ENCODE data around the gene S100A14.

DNA sequence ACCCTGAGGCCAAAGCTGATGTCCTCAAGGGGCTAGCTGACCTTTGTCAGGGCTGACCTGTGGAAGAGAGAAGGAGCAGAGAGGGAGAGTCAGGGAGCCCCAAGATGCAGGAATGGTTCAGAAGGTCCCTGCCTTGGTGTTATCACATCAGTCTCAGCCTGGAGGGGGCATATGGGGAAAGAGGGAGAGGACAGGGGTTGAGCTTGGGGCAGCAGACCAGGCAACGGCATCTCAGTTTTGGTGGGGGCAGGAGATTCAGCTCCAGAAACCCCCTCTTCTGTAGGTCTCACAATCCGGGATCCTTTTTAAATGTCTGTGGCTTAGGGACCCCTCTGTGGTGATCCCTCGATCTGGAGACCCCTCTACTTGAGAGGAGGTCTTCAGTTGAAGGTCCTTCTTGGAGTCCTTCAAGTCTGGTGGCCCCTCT is 10.4 kb upstream of the S100A14 start:
- TF ChIP-seq, protein P1, sequence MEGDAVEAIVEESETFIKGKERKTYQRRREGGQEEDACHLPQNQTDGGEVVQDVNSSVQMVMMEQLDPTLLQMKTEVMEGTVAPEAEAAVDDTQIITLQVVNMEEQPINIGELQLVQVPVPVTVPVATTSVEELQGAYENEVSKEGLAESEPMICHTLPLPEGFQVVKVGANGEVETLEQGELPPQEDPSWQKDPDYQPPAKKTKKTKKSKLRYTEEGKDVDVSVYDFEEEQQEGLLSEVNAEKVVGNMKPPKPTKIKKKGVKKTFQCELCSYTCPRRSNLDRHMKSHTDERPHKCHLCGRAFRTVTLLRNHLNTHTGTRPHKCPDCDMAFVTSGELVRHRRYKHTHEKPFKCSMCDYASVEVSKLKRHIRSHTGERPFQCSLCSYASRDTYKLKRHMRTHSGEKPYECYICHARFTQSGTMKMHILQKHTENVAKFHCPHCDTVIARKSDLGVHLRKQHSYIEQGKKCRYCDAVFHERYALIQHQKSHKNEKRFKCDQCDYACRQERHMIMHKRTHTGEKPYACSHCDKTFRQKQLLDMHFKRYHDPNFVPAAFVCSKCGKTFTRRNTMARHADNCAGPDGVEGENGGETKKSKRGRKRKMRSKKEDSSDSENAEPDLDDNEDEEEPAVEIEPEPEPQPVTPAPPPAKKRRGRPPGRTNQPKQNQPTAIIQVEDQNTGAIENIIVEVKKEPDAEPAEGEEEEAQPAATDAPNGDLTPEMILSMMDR (IDR thresholded peaks at IDR 0.05; ENCODE audit: low read depth, low read length) = no peak
- no peak for TF ChIP-seq EZH2phosphoT487 (IDR thresholded peaks at IDR 0.05; ENCODE audit: low read depth)
